GM23338 (cell line): ENCODE results near the gene HIPK1. TPM values are rescaled to one million over a fixed set of nuclear protein-coding genes. Genes with fewer than 3 reads are reported as not detected.

ENCODE experiments used
- ATAC-seq: fragments of 200-7000 bp; cut with Tn5 transposase; 3 replicates; pipeline ENCODE4 v1.9.1; 2020
- DNase-seq: peaks from one replicate; pipeline ENCODE4 v3.0.0-alpha.2; 2015; ENCODE audit warnings: low spot score
- H2AFZ ChIP-seq: fragments of 200-600 bp; sonication (generic); 2 replicates; pipeline ENCODE4 v1.8.0; 2016; ENCODE audit warnings: antibody characterized with exemption, mild to moderate bottlenecking, moderate library complexity
- H3F3A ChIP-seq: fragments of 200-600 bp; sonication (generic); replicated peaks from 2 replicates; pipeline ENCODE4 v1.8.0; 2017; ENCODE audit warnings: antibody characterized with exemption, mixed run types, low read depth
- H3K27ac ChIP-seq: fragments of 200-600 bp; sonication (generic); 2 replicates; pipeline ENCODE4 v1.6.1; 2016; ENCODE audit warnings: low read depth
- H3K27me3 ChIP-seq: fragments of 200-600 bp; sonication (generic); 2 replicates; pipeline ENCODE4 v1.8.0; 2016; ENCODE audit warnings: mild to moderate bottlenecking, mixed run types, moderate library complexity; ENCODE audit not compliant: insufficient read depth
- H3K36me3 ChIP-seq: fragments of 200-600 bp; sonication (generic); 2 replicates; pipeline ENCODE4 v1.8.0; 2016; ENCODE audit warnings: mild to moderate bottlenecking; ENCODE audit not compliant: insufficient read depth
- H3K4me1 ChIP-seq: fragments of 200-600 bp; sonication (generic); 2 replicates; pipeline ENCODE4 v1.8.0; 2016; ENCODE audit warnings: mild to moderate bottlenecking, moderate library complexity; ENCODE audit not compliant: insufficient read depth
- H3K4me2 ChIP-seq: fragments of 200-600 bp; sonication (generic); 2 replicates; pipeline ENCODE4 v1.7.1; 2017; ENCODE audit warnings: mixed run types
- H3K4me3 ChIP-seq: fragments of 200-600 bp; sonication (generic); 2 replicates; pipeline ENCODE4 v1.6.1; 2016; ENCODE audit warnings: mixed run types
- H3K79me2 ChIP-seq: fragments of 200-600 bp; sonication (generic); replicated peaks from 2 replicates; pipeline ENCODE4 v1.8.0; 2017; ENCODE audit warnings: mild to moderate bottlenecking; ENCODE audit not compliant: insufficient read depth
- H3K9me2 ChIP-seq: fragments of 200-600 bp; sonication (generic); 2 replicates; pipeline ENCODE4 v1.8.0; 2017; ENCODE audit not compliant: insufficient read depth
- H4K20me1 ChIP-seq: fragments of 200-600 bp; sonication (generic); replicated peaks from 2 replicates; pipeline ENCODE4 v1.8.0; 2017; ENCODE audit warnings: mild to moderate bottlenecking; ENCODE audit not compliant: insufficient read depth
- H3K27ac Mint-ChIP-seq: 2 replicates; pipeline ENCODE4 v1.8.0; 2020; ENCODE audit warnings: inconsistent platforms, mild to moderate bottlenecking, moderate library complexity, mixed read lengths
- H3K27me3 Mint-ChIP-seq: 3 replicates; pipeline ENCODE4 v1.8.0; 2022; ENCODE audit warnings: low read depth, mild to moderate bottlenecking, moderate library complexity, mixed read lengths, inconsistent platforms; ENCODE audit not compliant: insufficient read depth, poor library complexity
- H3K36me3 Mint-ChIP-seq: 3 replicates; pipeline ENCODE4 v1.8.0; 2021; ENCODE audit warnings: low read depth, mild to moderate bottlenecking, inconsistent platforms, moderate library complexity, mixed read lengths
- H3K4me1 Mint-ChIP-seq: 3 replicates; pipeline ENCODE4 v1.8.0; 2020; ENCODE audit warnings: mild to moderate bottlenecking, inconsistent platforms, mixed read lengths
- H3K4me3 Mint-ChIP-seq: 3 replicates; pipeline ENCODE4 v1.8.0; 2021; ENCODE audit warnings: moderate library complexity, mild to moderate bottlenecking, inconsistent platforms, mixed read lengths
- H3K9me3 Mint-ChIP-seq: 3 replicates; pipeline ENCODE4 v1.8.0; 2020; ENCODE audit warnings: moderate library complexity, mild to moderate bottlenecking, inconsistent platforms, mixed read lengths
- CREB1 ChIP-seq: fragments of 250-450 bp; sonication (Bioruptor Pico); IDR thresholded peaks from 2 replicates; pipeline ENCODE4 v1.5.0; 2020; ENCODE audit warnings: low read depth, mild to moderate bottlenecking, moderate library complexity
- ETS1 ChIP-seq: IDR thresholded peaks from 2 replicates; pipeline ENCODE4 v1.6.1; 2016; ENCODE audit warnings: antibody characterized with exemption
- EZH2 ChIP-seq: fragments of 200-600 bp; sonication (generic); IDR thresholded peaks from one replicate; pipeline ENCODE4 v1.8.0; 2017; ENCODE audit warnings: antibody characterized with exemption, mild to moderate bottlenecking, low read depth; ENCODE audit not compliant: unreplicated experiment
- EZH2phosphoT487 ChIP-seq: fragments of 200-600 bp; sonication (generic); IDR thresholded peaks from one replicate; pipeline ENCODE4 v1.8.1; 2018; ENCODE audit warnings: antibody characterized with exemption; ENCODE audit not compliant: unreplicated experiment
- JUNB ChIP-seq: IDR thresholded peaks from one replicate; pipeline ENCODE4 v1.6.1; 2016; ENCODE audit warnings: antibody characterized with exemption; ENCODE audit not compliant: unreplicated experiment
- NANOG ChIP-seq: IDR thresholded peaks from 2 replicates; pipeline ENCODE4 v1.6.1; 2016; ENCODE audit warnings: antibody characterized with exemption, borderline replicate concordance
- POLR2AphosphoS5 ChIP-seq: IDR thresholded peaks from 2 replicates; pipeline ENCODE4 v1.6.1; 2016; ENCODE audit warnings: antibody characterized with exemption, low read depth
- REST ChIP-seq: IDR thresholded peaks from one replicate; pipeline ENCODE4 v1.6.1; 2018; ENCODE audit warnings: antibody characterized with exemption; ENCODE audit not compliant: unreplicated experiment
- STAT1 ChIP-seq: IDR thresholded peaks from one replicate; pipeline ENCODE4 v1.6.1; 2016; ENCODE audit warnings: antibody characterized with exemption; ENCODE audit not compliant: unreplicated experiment
- ZNF114 ChIP-seq: fragments of 250-450 bp; sonication (Bioruptor Pico); IDR thresholded peaks from 2 replicates; pipeline ENCODE4 v1.5.0; 2020; ENCODE audit warnings: mild to moderate bottlenecking, moderate library complexity
- ZNF462 ChIP-seq: fragments of 250-450 bp; sonication (Bioruptor Pico); IDR thresholded peaks from 2 replicates; pipeline ENCODE4 v1.5.0; 2020; ENCODE audit warnings: mild to moderate bottlenecking, moderate library complexity
- polyA plus RNA-seq: library from polyadenylated mRNA; unstranded; fragments of >200 nt; fragmentation: Nextera tagmentation; extraction: Ambion mirVana; gene quantifications from 2 replicates; pipeline ENCODE4 v1.2.1, GENCODE V29; 2016
- total RNA-seq: library from RNA; depleted of rRNA; stranded (reverse); fragments of >200 nt; shearing (Covaris generic); gene quantifications from 2 replicates; pipeline ENCODE4 v1.2.3, GENCODE V29; 2014

The HIPK1 gene
- total and polyA plus RNA-seq, 2 experiments from 2014 or later = 14.3 to 47.5 TPM

- TF ChIP-seq REST (no peak), POLR2AphosphoS5 (no peak), ZNF114 (CRISPR knock-in tag) (no peak)
These were observed 63.9 kb downstream of the HIPK1 start (continued) for GRCh38 chr1:113993072-113993471.

GRCh38 chr1:113993766-113994165 is 64.6 kb downstream of the HIPK1 start:
- H3K9me3 Mint-ChIP-seq = peaks cover 22% of the 10 kb centered on the region
- H3K4me3 Mint-ChIP-seq = no peak overlapping the region
- Histone ChIP-seq H3F3A (no peaks in the 10 kb centered on the region), H4K20me1 (no peaks in the 10 kb centered on the region), H3K4me3 (no peak overlapping the region), H3K79me2 (no peaks in the 10 kb centered on the region), H2AFZ (no peak overlapping the region), H3K9me2 (0 out of 2 replicates have a peak, but pooled peaks cover 12% of the 10 kb centered on the region), H3K27me3 (no peaks in the 10 kb centered on the region), H3K36me3 (peaks cover 17% of the 10 kb centered on the region), H3K27ac (no peak overlapping the region), H3K4me2 (no peak overlapping the region), H3K4me1 (0 out of 2 replicates have a peak, but pooled peaks cover 4% of the 10 kb centered on the region)
- DNase-seq (no peak), ATAC-seq (no peak)
- TF ChIP-seq CREB1 (no peak), ZNF462 (CRISPR knock-in tag) (no peak), POLR2AphosphoS5 (no peak), NANOG (no peak), JUNB (no peak), EZH2 (no peak), ETS1 (no peak), REST (no peak), STAT1 (no peak), EZH2phosphoT487 (no peak)
- H3K27me3 Mint-ChIP-seq = peaks cover 7% of the 10 kb centered on the region
- H3K36me3 Mint-ChIP-seq = peaks cover 15% of the 10 kb centered on the region
- H3K4me1 Mint-ChIP-seq = peaks cover 6% of the 10 kb centered on the region
- H3K27ac Mint-ChIP-seq = no peak overlapping the region
